Measurements from ENCODE around the gene SLC12A3.

Gene SLC12A3

DNA sequence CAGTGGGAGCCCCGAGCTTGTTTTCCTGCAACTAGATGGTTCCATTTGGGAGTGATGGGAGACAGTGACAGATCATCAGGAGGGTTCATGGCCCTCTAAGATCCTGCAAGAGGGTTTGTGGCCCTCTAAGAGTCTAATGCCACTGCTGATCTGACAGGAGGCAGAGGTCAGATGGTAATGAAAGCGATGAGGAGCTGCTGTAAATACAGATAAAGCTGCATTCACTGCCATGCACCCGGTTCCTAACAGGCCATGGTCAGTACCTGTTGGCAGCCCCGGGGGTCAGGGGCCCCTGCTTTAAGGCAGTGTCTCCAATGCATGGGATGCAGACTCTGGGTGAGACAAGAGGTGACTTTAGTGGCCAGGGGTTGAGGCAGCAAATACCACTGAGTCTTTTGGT, 30.8 kb downstream of the SLC12A3 start:
- DNase-seq = no peak

DNA sequence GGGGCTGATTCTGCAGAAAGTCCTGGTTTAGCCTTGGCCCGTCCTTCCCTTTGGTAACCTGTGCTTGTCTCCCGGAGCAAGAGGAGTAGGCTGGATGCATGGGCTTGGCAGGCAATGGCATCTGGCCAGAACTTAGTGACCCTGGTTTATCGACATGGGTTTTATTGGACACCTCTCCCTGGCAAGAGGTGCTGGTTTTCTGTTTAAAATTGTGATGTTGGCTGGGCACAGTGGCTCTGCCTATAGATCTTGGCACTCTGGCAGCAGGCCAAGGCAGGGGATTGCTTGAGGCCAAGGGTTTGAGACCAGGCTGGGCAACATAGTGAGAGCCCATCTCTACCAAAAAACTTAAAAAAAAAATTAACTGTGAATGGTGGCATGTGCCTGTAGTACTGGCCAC, 31.2 kb downstream of the SLC12A3 start:
- DNase-seq = no peak

DNA sequence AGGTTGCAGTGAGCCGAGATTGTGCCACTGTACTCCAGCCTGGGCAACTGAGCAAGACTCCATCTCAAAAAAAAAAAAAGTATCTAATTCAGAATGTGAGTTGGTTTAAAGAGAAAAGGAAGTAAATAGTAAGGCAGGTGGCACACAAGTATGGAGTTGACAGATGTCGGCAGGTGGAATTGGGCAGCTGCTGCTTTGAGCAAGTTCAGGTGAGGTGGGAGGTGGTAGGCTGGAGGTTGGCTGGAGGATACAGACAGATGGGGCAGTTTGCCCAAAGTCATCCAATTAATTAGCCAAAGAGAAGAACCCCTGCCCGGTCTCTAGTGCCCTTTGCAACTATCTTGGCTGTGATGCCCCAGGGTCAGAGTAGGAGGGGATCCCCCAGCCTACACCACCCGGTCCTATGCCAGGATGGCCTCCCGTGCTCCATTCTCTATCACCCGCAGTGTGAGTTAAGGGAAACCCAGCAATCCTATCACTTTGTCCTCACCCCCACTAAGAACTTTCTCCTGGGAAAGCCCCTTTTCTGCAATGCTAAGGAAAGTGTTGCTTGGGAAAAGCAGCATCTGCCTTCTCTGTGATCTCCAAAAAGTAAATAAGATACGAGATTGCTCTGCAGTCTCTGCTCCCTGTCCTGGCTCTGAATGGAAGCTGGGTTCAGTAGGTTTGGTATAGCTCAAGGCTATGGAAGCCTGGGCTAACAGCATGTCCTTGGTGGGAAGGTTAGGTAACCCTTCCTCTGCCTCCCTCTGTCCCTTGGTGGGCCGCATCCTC, 32.2 kb downstream of the SLC12A3 start:
- no peak for DNase-seq

DNA sequence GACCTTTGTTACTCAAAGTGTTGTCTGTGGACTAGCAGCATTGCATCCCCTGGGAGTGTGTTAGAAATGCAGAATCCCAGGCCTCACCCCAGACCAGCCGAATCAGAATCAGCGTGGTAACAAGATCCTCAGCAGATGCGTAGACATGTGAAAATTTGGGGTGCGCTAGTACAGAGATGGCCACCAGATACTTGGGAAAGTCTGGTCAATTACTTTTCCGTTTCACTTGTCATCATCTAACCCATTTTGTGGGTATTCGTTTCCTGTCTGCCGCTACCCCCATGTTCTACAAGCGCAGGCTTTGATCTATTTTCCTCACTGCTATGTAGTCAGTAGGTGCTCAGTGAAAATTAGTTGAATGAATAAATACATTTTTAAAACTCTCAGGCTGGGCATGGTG, 33.8 kb downstream of the SLC12A3 start:
- DNase-seq = no peak

DNA sequence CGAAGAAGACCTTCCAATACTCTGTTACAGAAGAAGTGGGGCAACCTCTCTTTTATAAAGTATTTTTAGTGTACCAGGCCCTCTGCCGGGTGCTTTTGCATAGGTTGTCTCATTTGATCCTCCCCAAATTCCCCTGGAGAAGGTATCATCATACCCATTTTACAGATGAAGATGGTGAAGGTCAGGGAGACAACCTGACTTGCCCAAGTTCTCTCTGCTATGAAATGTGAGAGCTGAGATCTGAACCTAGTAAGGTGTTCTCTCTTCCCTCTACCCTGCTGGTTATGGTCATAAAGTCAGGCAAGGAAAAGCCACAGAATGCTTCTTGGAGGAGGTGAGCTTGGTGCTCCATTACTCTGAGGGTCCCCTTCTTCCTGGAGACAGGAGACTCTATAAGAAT, 38.9 kb downstream of the SLC12A3 start:
- DNase-seq = no peak

DNA sequence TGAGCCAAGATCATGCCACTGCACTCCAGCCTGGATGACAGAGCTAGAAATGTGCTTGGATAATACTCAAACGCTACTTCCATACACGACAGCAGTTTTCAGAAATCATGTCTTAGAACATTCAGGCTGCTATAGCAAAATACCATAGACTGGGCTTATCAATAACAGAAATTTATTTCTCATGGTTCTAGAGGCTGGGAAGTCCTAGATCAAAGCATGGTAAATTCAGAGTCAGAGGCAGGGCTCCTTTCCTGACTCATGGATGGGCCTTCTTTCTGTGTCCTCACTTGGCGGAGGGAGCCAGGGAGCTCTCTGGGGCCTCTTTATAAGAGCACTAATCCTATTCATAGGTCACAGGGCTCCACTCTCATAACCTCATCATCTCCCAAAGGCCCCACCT, 42.4 kb downstream of the SLC12A3 start:
- no peak for DNase-seq

DNA sequence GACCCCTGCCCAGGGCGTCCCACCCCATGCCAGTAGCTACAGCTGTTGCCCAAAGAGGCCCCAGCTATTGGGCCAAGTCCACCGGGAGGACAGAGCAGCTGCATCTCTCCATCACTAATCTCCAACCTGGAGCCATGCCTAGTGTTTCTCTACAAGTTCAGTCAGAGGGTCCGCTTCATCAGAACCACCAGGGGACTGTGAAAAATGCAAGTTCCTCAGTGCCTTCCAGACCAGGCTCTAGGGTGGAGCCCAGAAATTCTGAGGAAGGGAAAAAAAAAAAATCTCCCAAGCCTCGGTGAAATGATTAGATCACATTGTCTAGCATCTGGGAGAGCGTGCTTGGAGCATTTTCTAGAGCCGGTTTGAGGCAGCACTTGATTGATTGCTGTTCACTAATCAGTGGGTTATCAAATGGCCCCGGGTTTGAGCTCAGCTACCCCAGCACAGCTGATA, 44.5 kb downstream of the SLC12A3 start:
- no peak for DNase-seq

DNA sequence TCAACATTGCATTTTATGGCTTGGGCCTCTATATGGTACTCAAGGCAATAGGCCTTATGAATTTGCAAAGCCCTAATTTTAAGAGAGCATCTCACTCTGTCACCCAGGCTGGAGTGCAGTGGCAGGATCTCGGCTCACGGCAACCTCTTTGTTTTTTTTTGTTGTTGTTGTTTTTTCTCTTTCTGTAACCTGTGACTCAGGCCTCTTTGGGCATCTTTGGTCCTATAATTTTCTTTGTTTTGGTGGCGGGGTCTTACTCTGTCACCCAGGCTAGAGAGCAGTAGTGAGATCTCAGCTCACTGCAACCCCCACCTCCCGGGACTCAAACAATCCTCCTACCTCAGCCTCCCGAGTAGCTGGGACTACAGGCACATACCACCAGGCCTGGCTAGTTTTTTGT, 45.1 kb downstream of the SLC12A3 start:
- DNase-seq = no peak

DNA sequence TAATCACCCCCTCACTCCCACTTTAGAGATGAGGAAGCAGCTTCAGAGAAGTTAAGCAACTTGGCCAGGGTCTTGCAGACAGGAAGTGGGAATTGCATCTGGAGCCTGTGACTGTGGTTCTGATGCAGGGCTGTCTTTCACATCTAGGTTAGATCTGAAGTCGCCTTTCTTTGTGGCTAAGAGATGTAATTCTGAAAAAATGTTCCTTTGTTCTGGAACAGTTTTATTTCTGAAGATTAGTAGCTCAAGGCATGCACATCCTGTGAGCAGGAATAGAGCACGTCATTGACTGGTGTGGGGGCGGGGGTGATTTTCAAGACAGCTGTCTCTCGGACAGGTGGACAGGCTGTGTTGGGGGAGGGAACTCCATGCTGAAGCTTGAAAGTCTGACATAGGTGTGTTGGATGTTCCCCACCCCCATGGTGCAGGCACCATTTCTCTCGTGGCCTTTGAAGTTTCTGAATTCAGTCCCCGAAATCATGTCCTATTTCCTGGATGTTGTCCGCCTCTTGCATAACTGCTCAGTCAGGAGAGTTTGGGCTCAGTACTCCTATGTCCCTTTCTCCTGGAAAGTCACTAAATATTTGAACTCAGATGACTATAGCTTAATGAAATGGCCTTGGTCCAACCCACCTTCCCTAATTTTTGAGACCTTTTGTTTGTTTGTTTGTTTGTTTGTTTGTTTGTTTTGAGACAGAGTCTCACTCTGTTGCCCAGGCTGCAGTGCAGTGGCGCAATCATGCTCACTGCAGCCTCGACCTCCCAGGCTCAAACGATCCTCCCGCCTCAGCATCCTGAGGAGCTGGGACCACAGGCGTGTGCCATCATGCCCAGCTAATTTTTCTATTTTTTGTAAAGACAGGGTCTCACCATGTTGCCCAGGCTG, 45.9 kb downstream of the SLC12A3 start:
- DNase-seq = peak in 1 of 2 experiments; percentile 4

DNA sequence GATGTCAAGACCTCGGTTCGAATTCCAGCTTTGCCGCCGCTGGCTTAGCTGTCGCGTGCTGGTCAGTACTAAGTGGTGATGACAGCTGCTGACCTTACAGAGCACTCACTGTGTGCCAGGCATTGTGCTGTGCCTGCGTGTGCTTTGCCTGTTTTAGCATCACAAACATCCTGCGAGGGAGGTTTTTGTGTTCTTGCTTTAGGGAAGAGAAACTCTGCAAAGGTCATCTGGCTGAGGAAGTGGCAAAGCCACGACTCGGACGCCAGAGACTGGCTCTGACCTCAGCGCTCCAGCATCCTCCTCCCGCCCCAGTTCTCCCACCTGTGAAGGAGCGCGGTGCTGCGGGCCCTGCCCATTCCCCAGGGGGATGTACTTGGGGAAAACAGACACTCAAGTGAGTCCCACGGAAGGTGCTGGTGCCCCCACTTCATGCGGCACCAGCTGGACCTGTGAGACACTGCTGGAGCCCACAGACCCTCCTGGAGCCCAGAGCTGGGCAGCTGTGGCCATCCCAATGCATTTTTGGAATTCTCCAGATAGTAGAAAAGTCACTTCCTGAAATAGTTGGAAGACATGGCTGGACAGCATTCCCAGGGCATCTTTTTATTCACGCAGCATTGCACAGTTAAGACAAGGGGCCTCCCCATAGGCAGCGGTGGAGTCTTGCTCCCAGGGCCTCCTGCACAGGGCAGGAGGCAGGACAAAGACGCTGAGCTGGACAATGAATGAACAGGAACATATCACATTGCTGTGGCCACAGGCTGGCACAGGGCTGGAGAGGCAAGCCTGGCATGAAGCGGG, 47.0 kb downstream of the SLC12A3 start:
- no peak for DNase-seq

DNA sequence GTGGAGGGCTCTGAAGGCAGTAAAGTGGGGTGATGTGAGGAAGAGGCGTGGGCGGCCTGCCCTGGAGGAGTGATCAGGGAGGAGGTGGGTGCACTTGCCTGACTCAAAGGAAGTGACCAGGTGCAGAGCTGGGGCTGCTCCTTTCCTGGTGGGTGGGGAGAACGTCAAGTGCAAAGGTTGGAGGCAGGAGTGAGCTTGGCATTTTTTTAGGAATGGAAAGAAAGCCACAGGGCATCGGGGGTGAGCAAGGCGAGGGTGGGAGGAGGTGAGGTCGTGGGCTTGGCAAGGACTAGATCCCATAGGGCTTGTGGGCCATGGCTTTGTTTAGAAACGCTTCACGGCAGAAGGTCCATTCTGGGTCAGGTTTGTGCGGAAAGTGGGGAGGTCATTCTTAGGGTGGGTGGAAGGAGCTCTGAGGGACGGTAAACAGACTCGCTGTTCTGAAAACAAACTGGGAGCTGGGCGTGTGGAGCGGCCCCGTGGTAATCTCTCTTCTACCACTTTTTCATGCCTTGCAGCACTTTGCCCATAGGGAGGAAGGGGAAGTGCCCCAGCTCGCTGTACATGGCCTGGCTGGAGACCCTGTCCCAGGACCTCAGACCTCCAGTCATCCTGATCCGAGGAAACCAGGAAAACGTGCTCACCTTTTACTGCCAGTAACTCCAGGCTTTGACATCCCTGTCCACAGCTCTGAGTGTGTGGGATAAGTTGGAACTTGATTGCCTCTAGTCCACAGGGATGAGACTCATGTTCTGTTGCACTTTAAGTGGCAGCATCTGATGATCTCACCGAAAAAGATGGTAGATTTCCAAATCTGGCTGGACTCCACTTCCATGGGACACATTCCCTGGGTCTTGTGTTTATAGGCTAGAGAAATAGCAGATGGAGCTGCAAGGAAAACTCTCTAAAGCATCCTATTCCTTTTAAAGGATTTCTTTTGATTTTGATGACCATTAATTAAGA, 48.0 kb downstream of the SLC12A3 start:
- no peak for DNase-seq

DNA sequence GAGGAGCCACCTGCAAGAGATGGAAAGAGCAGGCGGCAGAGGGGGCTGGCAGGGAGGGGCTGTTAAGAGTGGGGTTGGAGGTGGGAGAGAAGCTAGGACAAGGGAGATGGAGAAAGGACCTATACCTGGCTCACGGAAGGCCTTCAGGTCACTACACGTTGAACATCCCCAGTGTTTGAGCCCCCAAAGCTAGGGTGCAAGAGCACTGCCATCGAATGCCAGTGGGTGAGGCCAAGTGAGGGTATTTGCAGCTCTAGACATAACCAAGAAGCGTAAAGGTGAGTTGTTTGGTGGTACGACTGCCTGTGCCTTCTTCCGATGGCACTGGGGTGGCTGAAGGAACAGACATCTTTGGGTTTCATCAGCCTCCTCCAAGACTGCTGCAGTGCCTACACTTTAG, 49.9 kb downstream of the SLC12A3 start:
- no peak for DNase-seq

DNA sequence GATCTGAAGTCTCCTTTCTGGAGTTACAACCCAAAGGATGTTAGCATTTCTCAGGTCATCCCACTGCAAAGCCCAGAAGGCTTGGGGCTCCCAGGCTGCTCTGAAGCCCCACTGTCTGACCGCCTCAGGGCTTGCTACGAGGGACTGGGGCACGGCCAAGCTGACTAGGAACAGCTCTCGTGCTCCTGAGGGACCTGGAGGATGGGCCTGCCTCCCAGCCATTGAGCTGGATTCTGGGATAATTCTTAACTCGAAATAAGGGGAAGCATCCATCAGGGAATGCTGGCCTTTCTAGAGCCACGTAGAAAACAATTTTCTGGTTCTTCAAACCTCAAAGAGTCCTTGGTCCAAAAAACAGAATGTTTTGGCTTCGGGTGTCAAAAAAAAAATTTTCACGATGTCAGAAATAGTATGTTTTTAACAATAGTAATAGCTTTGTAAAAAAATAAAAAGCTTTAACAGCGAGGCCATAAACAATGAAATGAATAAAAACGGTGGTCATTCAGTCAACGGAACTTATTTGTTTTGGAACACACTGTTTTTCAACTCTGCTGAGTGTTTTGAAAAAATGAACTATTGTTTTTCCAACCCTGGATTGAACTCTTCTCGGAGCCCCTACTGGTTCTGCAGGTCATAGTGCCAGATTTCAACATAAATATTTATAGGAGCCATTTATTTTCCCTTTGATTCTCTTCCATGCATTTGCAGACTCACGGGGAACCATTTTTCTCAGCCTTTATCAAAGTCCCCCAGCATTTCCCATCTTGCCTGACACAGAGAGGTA, 50.5 kb downstream of the SLC12A3 start:
- DNase-seq = no peak

DNA sequence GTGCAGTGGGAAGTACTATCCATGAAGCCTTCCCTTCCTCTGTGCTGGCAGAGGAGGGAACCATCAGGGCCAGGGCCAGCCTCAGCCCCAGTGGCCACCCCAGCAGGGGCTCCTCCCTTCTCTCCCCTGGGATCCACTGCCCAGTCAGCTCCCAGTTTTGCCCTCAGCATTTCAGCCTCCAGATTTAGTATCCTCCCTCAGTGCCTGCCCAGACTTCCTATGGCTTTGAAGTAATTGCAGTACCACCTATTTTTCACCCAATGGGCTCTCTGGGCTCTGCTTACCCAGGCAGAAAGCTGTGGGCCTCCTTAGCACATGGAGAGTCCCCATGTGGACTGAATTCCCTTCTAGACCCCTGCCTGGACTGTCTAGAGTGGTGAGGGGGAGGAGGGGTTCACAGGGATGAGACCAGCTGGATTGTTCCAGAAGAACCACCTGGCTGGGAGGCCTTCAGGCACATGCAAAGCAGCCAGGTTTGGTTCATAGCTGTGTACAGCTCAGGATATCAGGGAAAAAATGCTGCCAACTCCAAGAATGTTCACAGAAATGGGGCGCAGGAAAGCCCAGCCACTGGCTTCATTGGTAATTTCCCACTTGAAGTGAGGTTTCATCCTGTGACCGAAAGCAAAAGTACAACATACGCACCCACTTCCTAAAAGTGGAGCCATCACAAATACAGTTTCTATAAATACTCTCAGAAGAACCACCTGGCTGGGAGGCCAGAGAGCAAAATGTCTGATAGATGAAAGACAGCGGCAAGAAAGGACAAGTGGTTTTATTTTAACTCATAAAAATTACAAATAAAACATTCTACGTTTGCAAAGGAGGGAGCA, 51.8 kb downstream of the SLC12A3 start:
- no peak for DNase-seq

DNA sequence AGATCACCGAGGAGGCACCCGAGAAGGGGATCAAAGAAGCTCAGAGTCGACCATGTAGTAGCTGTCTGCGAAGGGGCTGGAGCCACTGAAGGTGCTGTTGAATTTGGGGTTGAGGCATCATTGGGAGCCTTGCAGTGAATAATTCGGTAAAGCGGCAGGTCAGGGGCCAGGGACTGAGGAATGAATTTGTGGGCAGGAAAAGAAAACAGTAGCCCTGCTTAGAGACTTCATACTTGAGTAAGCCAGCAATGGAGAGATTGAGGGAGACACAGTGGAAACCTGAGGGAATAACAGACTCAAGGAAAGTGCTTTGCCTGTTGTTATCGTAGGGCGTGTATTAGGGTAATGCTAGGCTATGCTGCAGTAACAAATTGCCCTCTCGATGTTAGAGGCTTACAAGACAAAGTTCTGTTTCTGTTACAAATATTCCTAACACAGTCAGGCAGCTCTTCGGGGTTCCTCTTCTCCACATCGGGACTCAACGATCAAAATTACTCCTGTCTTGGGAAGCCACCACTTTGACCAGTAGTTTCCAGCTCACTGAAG, 53.5 kb downstream of the SLC12A3 start:
- DNase-seq = no peak

DNA sequence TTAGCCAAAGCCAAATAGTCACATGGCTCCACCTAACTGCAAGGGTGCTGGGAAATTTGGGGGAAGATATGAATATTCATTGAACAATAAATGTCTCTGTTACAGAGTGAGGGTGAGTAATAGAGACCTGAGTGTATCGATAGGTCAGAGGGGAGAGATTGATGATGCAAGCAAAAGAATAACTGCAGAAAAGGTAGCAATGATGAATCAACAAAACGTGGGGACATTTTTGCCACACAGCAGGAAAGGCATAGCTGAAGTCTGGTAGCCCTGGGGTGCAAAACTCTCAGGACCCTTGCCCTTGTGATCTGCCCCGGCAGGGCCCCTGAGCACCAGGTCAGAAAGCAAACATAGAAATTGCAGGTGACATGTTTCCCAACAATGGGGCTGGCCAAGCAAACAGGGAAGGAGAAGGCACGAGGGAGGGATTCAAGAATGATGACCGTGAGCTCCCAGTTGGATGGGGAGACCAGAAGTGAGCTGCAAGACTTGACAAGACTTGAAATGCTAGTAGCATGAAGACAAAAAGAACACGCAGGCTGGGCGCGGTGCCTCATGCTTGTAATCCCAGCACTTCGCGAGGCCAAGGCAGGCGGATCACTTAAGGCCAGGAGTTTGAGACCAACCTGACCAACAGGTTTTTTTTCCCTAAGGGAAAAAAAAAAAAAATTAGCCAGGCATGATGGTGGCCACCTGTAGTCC, 54.2 kb downstream of the SLC12A3 start:
- no peak for DNase-seq

DNA sequence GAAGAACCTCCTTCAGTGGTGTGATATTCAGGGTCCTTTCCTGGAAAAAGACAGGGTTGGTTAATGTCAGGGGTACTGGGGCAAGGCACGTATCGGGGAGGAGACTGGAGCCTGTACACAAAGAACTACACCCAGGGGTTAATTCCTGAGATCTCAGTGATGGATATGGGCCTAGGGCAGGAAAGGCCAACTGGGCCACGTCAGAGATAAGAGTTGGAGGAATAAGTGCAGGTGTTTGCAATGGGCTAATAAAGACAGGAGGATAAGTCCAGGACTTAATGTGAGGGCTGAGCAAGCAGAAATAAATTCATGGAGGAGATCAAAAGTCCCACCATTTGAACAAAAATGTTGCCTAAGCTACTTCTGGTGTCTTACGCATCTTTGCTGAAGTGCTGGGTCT, 56.6 kb downstream of the SLC12A3 start:
- no peak for DNase-seq

DNA sequence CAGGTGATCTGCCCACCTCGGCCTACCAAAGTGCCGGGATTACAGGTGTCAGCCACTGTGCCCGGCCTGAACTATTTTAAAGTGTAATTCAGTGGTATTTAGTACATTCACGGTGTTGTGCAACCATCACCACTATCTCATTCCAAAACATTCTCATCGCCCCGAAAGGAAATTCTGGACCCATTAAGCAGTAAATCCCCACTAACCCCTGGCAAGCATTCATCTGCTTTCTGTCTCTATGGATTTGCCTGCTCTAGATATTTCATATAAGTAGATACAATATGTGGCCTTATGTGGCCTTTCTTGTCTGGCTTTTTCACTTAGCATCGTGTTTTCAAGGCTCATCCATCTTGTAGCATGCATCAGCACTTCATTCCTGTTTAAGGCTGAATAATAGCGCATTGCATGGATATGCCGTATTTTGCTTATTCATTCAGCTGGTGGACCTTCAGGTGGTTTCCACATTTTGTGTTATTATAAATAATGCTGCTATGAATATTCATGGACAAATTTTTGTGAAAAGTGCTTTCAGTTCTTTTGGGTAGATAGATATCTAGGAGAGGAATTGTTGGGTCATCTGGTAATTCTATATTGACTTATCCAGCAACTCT, 58.6 kb downstream of the SLC12A3 start:
- DNase-seq = no peak

DNA sequence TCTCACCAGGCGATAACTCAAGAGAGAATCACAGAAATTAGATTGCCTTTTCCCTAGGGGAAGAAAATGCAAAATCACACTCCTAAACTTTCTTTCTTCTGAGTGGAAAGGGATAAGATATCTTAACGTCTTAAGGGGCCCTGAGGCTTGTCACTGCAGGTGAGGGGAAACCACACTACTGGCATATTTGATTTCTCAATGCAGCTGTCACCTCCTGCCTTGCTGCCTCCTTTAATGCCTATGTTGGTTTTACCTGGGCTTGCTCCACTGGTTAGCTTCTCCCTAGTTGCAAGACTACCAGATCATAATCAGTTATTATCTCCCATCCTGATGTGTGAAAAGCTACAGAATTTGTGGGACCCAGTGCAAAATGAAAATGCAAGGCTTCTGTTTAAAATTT, 62.5 kb downstream of the SLC12A3 start:
- DNase-seq = no peak
